MM.1S (cell line): ENCODE measurements around the gene CCL20.

Experiments used
- EZH2phosphoT487 ChIP-seq: fragments of 300-600 bp; sonication (generic); IDR thresholded peaks from 2 replicates; pipeline ENCODE4 v1.6.1; 2018; ENCODE audit warnings: antibody characterized with exemption, low read length
- TF ChIP-seq, protein P1 (sequence below): fragments of 300-600 bp; sonication (generic); IDR thresholded peaks from 2 replicates; pipeline ENCODE4 v1.5.1; 2016; ENCODE audit warnings: antibody characterized with exemption, low read length, mixed read lengths

DNA sequence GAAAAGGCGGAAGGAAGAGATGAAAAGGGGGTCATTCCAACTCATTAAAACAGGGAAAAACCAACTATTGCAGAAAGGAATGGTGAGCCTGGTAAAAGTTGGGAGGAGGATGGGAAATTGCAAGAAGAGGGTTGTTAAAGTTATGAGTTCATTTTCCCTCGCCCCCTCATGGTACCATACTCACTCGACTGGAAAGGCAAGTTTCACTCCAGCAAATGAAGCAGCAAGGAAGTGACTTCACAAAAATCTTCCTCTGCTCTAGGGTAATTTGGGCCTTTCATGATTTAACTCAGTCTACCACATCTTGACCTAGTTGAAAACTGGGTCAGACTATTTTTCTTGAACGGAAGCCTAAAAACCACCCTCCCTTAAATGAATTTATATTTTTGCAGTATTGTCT is 34.9 kb downstream of the CCL20 start:
- TF ChIP-seq, protein P1, sequence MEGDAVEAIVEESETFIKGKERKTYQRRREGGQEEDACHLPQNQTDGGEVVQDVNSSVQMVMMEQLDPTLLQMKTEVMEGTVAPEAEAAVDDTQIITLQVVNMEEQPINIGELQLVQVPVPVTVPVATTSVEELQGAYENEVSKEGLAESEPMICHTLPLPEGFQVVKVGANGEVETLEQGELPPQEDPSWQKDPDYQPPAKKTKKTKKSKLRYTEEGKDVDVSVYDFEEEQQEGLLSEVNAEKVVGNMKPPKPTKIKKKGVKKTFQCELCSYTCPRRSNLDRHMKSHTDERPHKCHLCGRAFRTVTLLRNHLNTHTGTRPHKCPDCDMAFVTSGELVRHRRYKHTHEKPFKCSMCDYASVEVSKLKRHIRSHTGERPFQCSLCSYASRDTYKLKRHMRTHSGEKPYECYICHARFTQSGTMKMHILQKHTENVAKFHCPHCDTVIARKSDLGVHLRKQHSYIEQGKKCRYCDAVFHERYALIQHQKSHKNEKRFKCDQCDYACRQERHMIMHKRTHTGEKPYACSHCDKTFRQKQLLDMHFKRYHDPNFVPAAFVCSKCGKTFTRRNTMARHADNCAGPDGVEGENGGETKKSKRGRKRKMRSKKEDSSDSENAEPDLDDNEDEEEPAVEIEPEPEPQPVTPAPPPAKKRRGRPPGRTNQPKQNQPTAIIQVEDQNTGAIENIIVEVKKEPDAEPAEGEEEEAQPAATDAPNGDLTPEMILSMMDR: no peak
- no peak for TF ChIP-seq EZH2phosphoT487
